Measurements from ENCODE around the gene HECW1. TPM values are rescaled to one million over a fixed set of nuclear protein-coding genes. Genes with fewer than 3 reads are reported as not detected.

HECW1 gene
- total and polyA plus RNA-seq, 2 of the 8 experiments (the other 6 are each of a cell fraction or from before 2014, with no cell fraction given) = 2.9 to 12.7 TPM

- H3K23me2 ChIP-seq (ENCODE audit: low read depth, low read length) = no peaks in the 10 kb centered on the region
- no peak overlapping the region for H3K4me2 ChIP-seq (ENCODE audit: insufficient read depth in 1 of 2, low read depth in 2 of 2, low read length in 2 of 2)
- no peak overlapping the region for H2BK15ac ChIP-seq (ENCODE audit: low read length)
- no peak overlapping the region for H4K91ac ChIP-seq (replicated peaks; ENCODE audit: insufficient read length, low read length)
- no peak for FAIRE-seq
- H3K9ac ChIP-seq (replicated peaks in 1 of 4; ENCODE audit: extremely low read depth in 1 of 4, low read depth in 3 of 4, low read length in 3 of 4) = no peak overlapping the region
- no peak overlapping the region for H3K56ac ChIP-seq (replicated peaks; ENCODE audit: insufficient read length, low read depth, low read length)
- peaks cover 2% of the 10 kb centered on the region; the same call in 1 of the 2 replicates for H3K79me1 ChIP-seq (ENCODE audit: low read depth, low read length)
- no peak overlapping the region for H2BK12ac ChIP-seq (ENCODE audit: low read depth, low read length)
- peaks cover 0 to 59% of the 10 kb centered on the region in 2 experiments; a peak in 2 of 4 replicates for H3K79me2 ChIP-seq (ENCODE audit: control insufficient read depth in 1 of 2, insufficient read depth in 2 of 2, low read length in 2 of 2)
- peaks cover 0 to 3% (median under 1%) of the 10 kb centered on the region in 4 experiments; a peak in 2 of 7 replicates for H3K4me1 ChIP-seq (replicated peaks in 1 of 4; ENCODE audit: control insufficient read depth in 3 of 4, insufficient read depth in 4 of 4, low read length in 3 of 4)
- H3K9me3 ChIP-seq (ENCODE audit: insufficient read depth in 2 of 2, low read depth in 1 of 2, low read length in 1 of 2) = no peaks in the 10 kb centered on the region
- H2AK5ac ChIP-seq (ENCODE audit: low read depth, low read length) = no peak overlapping the region
- H2BK20ac ChIP-seq (ENCODE audit: low read length) = no peak overlapping the region
- H3K14ac ChIP-seq (ENCODE audit: insufficient read length) = no peak overlapping the region
- no peak overlapping the region for H2AFZ ChIP-seq (ENCODE audit: low read length)
- H3K27me3 ChIP-seq (replicated peaks in 1 of 4; ENCODE audit: control insufficient read depth in 3 of 4, extremely low read depth in 1 of 4, insufficient read depth in 3 of 4, low read length in 3 of 4) = no peaks in the 10 kb centered on the region
- peaks cover 2 to 3% of the 10 kb centered on the region in 2 experiments for H4K20me1 ChIP-seq (replicated peaks in 1 of 2; ENCODE audit: control insufficient read depth in 1 of 2, insufficient read depth in 2 of 2, low read length in 2 of 2)
- no peak overlapping the region for H2BK120ac ChIP-seq (replicated peaks; ENCODE audit: low read depth, low read length)
- no peak overlapping the region for H4K8ac ChIP-seq (ENCODE audit: extremely low read depth, insufficient read depth, low read length)
- no peak overlapping the region for H2BK5ac ChIP-seq (ENCODE audit: low read depth, low read length)
- H4K5ac ChIP-seq (ENCODE audit: insufficient read length, low read depth, low read length) = no peak overlapping the region
- ChIA-PET POLR2A (ENCODE audit: partially characterized antibody) (no interaction called here), CTCF (ENCODE audit: partially characterized antibody) (interaction anchor here (1.4 kb wide), 2 partner anchors 9 to 129 kb away, joined by 4 to 6 read pairs; partner anchors contain the start of gene STK17A)
- H3K18ac ChIP-seq (ENCODE audit: extremely low read depth, low read length) = no peak overlapping the region
- no peak overlapping the region for H3K27ac ChIP-seq (ENCODE audit: low read depth, low read length)
- WGBS, 2 experiments (ENCODE audit: extremely low coverage in 1 of 2, insufficient coverage in 1 of 2, insufficient read length in 1 of 2, insufficient replicate concordance in 2 of 2, low coverage in 1 of 2, low lambda C conversion rate in 2 of 2, missing lambda C conversion rate in 1 of 2) = 69% methylated on average over 4 of the region's 4 CpGs; no CpG with 5 or more reads in 1 of the 2 experiments
- H3K36me3 ChIP-seq (ENCODE audit: control insufficient read depth in 2 of 4, insufficient read depth in 4 of 4, low read length in 3 of 4) = 0 out of 8 replicates have a peak, but pooled peaks cover 0 to 4% (median 0%) of the 10 kb centered on the region in 4 experiments
- no peak overlapping the region for H3K4ac ChIP-seq (replicated peaks; ENCODE audit: insufficient read length, low read depth, low read length)
- no peak overlapping the region for H3K4me3 ChIP-seq (ENCODE audit: extremely low read depth in 1 of 4, insufficient read depth in 2 of 4, low read depth in 3 of 4, low read length in 4 of 4)
- no peak for DNase-seq (ENCODE audit: low read depth in 1 of 2, low spot score in 2 of 2)
- H3K23ac ChIP-seq (ENCODE audit: insufficient read length) = no peak overlapping the region
- no peak for TF ChIP-seq SP4 (IDR thresholded peaks at IDR 0.05; ENCODE audit: low read length)
Observed at GRCh38 chr7:43591558-43592180, 479.2 kb downstream of the HECW1 start.

All from H1 (cell line).